Skeletal muscle satellite cell (primary cell): Measurements from ENCODE around the gene RIC8B.

Experiments
- H3K27me3 ChIP-seq: 2 replicates; pipeline ENCODE4 v1.7.0; 2013; ENCODE audit warnings: low read length; ENCODE audit not compliant: control insufficient read depth, insufficient read depth
- H3K36me3 ChIP-seq: 2 replicates; pipeline ENCODE4 v1.7.0; 2013; ENCODE audit warnings: mild to moderate bottlenecking, control low read depth, low read length; ENCODE audit not compliant: insufficient read depth
- H3K4me1 ChIP-seq: 2 replicates; pipeline ENCODE4 v1.7.0; 2013; ENCODE audit warnings: low read length; ENCODE audit not compliant: control insufficient read depth, insufficient read depth
- H3K4me2 ChIP-seq: 2 replicates; pipeline ENCODE4 v1.7.0; 2013; ENCODE audit warnings: mild to moderate bottlenecking, low read length
- H3K4me3 ChIP-seq: 2 replicates; pipeline ENCODE4 v1.7.0; 2013; ENCODE audit warnings: low read length
- H3K9ac ChIP-seq: 2 replicates; pipeline ENCODE4 v1.7.0; 2013; ENCODE audit warnings: mild to moderate bottlenecking, low read depth, low read length, moderate library complexity
- H3K9me3 ChIP-seq: replicated peaks from 2 replicates; pipeline ENCODE4 v1.7.0; 2013; ENCODE audit warnings: mild to moderate bottlenecking, control low read depth, low read length

Gene RIC8B

DNA sequence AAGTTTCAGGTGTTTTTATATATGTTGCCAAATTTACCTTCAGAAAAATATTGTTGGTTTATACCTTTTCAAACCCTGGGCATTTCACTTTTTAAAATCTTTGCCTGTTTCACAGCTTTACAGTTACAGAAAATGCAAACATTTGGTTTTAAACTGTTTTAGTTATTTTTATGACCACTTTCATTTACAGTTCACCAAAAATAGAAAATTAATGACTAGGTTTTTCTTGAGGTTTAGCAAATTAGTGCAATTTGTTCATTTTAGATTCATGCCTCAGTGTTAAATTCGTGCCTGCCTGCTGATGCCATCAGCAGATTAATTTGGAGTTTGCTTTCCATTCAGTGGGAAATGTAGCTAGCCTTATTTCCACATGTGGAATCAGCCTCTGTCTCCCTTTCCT is 45.5 kb downstream of the RIC8B start:
- H3K27me3 ChIP-seq = no peaks in the 10 kb centered on the region
- H3K4me1 ChIP-seq = no peaks in the 10 kb centered on the region
- H3K36me3 ChIP-seq = peaks cover 9% of the 10 kb centered on the region

DNA sequence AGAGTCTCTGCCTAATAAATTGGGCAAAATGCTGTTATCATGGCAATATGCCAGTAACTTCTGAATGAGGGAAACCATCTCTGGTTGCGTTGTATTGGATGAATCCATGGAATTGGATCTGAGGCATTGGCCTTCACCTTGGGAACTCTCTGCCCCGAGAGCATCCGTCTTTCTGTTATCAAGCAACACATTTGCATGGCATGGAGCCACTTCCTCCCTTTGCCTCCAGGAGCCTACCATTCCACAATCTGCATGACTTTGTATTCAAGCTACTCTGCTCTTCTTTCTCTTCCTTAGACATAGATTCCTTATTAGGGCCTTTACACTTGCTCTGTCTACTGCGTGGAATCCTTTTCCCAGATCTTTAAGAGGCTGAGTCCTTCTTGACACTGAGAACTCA is 57.2 kb downstream of the RIC8B start:
- no peak overlapping the region for H3K4me3 ChIP-seq
- no peak overlapping the region for H3K9ac ChIP-seq
- H3K4me1 ChIP-seq = no peaks in the 10 kb centered on the region
- H3K36me3 ChIP-seq = peaks cover 5% of the 10 kb centered on the region
- no peaks in the 10 kb centered on the region for H3K9me3 ChIP-seq
- H3K27me3 ChIP-seq = no peaks in the 10 kb centered on the region
- H3K4me2 ChIP-seq = no peak overlapping the region

More for the DNA sequence above, 45.5 kb downstream of the RIC8B start:
- Histone ChIP-seq H3K9ac (no peak overlapping the region), H3K9me3 (no peaks in the 10 kb centered on the region), H3K4me2 (no peak overlapping the region), H3K4me3 (no peak overlapping the region)

DNA sequence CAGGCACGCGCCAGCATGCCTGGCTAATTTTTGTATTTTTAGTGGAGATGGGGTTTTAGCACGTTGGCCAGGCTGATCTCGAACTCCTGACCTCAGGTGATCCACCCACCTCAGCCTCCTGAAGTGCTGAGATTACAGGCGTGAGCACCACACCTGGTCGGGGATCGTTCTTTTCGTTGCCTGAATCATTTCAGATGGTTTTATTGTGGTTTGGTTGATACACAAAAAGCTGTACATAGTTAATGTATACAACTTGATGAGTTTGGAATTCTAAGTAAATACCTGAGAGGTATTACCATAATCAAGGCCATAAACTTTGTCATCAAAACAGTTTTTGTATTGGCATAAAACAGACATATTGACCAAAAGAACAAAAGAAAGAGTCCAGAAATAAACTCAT is 63.3 kb downstream of the RIC8B start:
- Histone ChIP-seq H3K36me3 (peaks cover 6% of the 10 kb centered on the region), H3K4me1 (peaks cover 16% of the 10 kb centered on the region), H3K9me3 (no peaks in the 10 kb centered on the region), H3K4me2 (no peak overlapping the region), H3K27me3 (no peaks in the 10 kb centered on the region), H3K4me3 (no peak overlapping the region), H3K9ac (no peak overlapping the region)

DNA sequence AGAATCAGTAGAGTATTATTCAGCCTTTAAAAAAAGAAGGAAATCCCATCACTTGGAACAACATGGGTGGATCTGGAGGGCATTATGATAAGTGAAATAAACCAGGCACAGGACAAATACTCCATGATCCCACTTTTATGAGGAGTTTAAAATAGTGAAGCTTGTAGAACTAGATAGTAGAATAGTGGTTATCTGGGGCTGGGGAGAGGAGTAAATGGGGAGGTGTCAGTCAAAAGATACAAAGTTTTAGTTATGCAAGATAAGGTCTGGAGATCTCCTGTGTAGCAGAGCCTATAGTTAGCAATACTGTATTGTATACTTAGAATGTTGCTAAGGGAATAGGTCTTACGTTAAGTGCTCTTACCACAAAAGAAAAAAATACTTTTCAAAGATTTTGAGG is 64.9 kb downstream of the RIC8B start:
- peaks cover 16% of the 10 kb centered on the region for H3K4me1 ChIP-seq
- no peaks in the 10 kb centered on the region for H3K27me3 ChIP-seq
- H3K4me3 ChIP-seq = no peak overlapping the region
- no peaks in the 10 kb centered on the region for H3K9me3 ChIP-seq
- H3K36me3 ChIP-seq = peaks cover 13% of the 10 kb centered on the region
- H3K9ac ChIP-seq = no peak overlapping the region
- no peak overlapping the region for H3K4me2 ChIP-seq

DNA sequence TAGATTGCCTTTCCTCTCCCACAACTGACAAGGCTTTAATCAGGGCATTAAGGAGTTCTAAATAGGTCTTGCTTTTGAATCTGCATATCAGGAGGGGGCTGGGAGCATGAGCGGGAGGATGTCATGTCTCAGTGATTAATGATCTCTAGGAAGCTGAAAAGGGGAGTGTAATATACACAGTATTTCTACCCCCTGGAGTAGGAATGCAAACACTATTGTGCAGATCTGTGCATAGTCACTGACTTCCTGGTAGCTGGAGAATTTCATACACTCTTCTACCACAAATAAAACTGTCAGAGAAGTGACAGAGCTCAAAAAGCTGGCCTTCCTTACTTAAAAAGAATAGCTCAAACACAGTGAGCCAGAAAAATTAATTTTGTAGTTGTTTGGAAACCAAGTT is 65.8 kb downstream of the RIC8B start:
- peaks cover 10% of the 10 kb centered on the region for H3K36me3 ChIP-seq
- no peaks in the 10 kb centered on the region for H3K27me3 ChIP-seq
- H3K4me2 ChIP-seq = no peak overlapping the region
- peak overlapping the region; percentile 41 for H3K9ac ChIP-seq
- H3K4me1 ChIP-seq = peaks cover 16% of the 10 kb centered on the region
- no peak overlapping the region for H3K4me3 ChIP-seq
- H3K9me3 ChIP-seq = no peaks in the 10 kb centered on the region

DNA sequence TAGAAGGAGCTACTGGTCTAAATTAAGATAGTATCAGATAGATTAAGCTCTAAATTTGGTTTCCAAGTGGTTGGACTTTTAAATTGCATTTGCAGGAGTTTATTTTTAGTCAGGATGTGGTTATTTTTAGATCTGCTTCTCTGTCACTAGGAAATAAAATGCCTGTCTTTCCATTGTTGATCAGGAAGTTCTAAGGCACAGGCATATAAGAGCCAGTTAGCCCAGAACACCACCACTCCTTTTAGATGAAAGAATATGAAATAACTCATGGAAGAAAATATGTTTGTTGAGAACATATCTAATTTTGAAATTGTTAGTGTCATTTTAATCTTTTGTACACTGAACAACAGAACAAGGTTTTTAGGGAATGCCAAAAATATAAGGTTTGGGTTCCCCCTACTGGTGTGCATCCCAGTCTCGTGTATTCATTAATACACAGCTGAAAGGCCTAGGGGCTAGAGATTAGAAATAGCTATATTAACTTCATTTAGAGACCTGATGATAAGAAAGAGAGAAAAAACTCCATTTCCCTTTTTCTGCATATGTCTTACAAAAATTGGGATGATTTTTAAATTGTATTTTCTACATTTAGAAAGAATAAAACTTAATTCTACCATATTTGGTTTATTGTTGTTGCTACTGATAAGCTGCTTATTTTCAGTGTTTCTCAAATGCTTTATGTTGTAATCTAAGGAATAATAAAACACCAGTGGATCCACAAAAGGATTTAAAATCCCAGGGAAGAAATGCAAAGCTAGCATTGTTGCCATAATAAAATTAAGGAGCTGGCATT is 67.2 kb downstream of the RIC8B start:
- Histone ChIP-seq H3K36me3 (peaks cover 8% of the 10 kb centered on the region), H3K4me3 (no peak overlapping the region), H3K4me1 (peaks cover 16% of the 10 kb centered on the region), H3K4me2 (no peak overlapping the region), H3K9ac (peak overlapping the region; percentile 50), H3K9me3 (no peaks in the 10 kb centered on the region), H3K27me3 (no peaks in the 10 kb centered on the region)

DNA sequence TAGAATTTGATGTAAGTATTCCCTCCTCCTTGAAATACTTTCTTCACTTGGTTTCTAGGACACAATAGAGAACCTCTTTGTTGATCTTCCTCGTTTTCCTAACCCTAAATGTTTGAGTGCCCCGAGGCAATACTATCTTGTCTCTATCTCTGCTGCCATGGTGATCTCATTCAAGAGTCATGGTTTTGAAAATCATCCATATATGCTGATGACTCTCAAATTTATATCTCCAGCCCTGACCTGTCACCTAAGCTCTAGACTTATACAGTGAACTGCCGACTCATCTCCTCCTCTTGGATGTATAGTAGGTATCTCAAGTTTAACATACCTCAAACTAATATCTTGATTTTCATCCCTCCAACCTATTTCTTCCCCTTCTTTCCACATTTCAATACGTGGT is 71.4 kb downstream of the RIC8B start:
- no peak overlapping the region for H3K4me3 ChIP-seq
- no peak overlapping the region for H3K9ac ChIP-seq
- no peaks in the 10 kb centered on the region for H3K9me3 ChIP-seq
- H3K36me3 ChIP-seq = peaks cover 7% of the 10 kb centered on the region
- H3K4me2 ChIP-seq = no peak overlapping the region
- H3K4me1 ChIP-seq = peaks cover 8% of the 10 kb centered on the region
- H3K27me3 ChIP-seq = no peaks in the 10 kb centered on the region

DNA sequence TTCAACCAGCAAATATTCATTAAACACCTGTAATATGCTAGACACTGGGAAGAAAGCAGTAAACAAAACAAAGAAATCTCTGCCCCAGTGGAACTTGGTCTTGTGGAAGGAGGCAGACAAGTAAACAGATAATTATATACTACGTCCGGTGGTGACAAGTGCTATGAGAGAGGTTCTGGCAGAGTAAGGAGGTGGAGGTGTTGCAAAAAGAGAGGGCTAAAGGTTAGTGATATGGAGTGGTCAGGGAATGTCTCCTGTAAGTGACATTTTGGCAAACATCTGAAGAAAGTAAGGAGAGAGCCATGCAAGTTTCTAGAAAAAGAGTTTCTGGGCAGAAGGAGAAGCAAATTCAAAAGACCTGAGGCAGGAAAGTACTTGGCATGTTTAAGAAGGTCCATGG is 73.4 kb downstream of the RIC8B start:
- no peaks in the 10 kb centered on the region for H3K4me1 ChIP-seq
- no peak overlapping the region for H3K4me3 ChIP-seq
- H3K9me3 ChIP-seq = no peaks in the 10 kb centered on the region
- peaks cover 13% of the 10 kb centered on the region for H3K36me3 ChIP-seq
- H3K9ac ChIP-seq = no peak overlapping the region
- H3K4me2 ChIP-seq = no peak overlapping the region
- no peaks in the 10 kb centered on the region for H3K27me3 ChIP-seq

DNA sequence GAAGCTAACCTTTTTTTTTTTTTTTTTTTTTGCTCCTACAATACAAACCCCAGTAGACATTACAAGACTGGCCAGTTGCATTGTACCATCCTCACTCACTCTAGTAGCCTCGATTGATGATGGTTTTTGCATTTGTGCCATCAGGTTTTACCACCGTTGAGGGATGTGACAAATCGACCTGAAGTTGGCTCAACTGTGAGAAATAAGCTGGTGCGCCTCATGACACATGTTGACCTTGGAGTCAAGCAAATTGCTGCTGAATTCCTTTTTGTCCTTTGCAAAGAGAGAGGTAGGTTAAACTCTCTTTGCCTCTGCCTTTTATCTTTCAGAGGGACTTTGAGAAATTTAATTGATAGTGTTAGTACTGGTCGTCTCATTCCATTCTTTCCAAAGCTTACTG is 76.8 kb downstream of the RIC8B start:
- no peak overlapping the region for H3K9ac ChIP-seq
- no peak overlapping the region for H3K4me3 ChIP-seq
- no peaks in the 10 kb centered on the region for H3K4me1 ChIP-seq
- H3K36me3 ChIP-seq = peaks cover 6% of the 10 kb centered on the region
- no peaks in the 10 kb centered on the region for H3K9me3 ChIP-seq
- H3K4me2 ChIP-seq = no peak overlapping the region
- no peaks in the 10 kb centered on the region for H3K27me3 ChIP-seq

DNA sequence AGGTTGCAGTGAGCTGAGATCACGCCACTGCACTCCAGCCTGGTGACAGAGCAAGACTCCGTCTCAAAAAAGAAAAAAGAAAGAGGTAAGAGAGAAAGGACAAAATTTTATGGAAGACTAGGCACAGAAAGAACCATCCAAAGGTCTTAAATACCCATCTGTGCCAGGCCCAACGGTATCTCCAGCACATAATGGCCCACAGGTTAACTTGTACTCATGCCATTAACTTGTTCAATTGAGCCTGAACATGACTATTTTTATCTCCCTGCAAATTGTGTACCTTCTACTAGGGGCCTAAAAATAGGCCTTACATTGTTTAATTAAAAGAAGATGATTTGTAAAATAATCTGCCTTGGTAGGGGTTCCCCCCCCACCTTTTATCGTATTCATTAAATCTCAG is 80.2 kb downstream of the RIC8B start:
- peaks cover 7% of the 10 kb centered on the region for H3K36me3 ChIP-seq
- H3K9ac ChIP-seq = no peak overlapping the region
- H3K4me2 ChIP-seq = no peak overlapping the region
- H3K27me3 ChIP-seq = no peaks in the 10 kb centered on the region
- H3K9me3 ChIP-seq = no peaks in the 10 kb centered on the region
- no peak overlapping the region for H3K4me3 ChIP-seq
- no peaks in the 10 kb centered on the region for H3K4me1 ChIP-seq

DNA sequence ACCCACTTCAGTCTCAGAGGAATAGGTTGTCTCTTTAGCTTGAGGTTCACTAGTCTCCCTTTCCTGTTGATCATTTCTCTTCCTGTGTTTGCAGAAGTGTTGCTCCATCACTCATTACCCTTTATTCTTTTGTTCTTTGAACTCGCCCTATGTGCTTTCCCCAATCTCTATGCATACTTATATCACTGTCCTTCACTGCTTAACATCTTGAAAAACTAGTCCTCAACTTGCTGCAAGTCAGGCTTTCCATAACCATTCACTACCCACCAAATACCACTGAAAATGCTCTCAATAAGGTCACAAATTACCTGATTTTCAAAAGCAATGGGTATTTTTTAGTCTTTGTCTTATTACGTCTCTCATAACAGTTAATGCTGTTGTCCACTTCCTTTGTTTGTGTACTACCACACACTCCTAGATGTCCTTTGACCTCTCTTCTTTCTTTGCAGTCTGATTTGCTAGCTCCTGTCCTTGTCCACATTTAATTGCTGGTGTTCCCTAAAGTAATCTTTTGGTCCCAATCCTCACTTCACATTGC is 80.8 kb downstream of the RIC8B start:
- no peaks in the 10 kb centered on the region for H3K27me3 ChIP-seq
- no peak overlapping the region for H3K9ac ChIP-seq
- H3K4me1 ChIP-seq = no peaks in the 10 kb centered on the region
- H3K36me3 ChIP-seq = peaks cover 12% of the 10 kb centered on the region
- no peak overlapping the region for H3K4me3 ChIP-seq
- H3K4me2 ChIP-seq = no peak overlapping the region
- H3K9me3 ChIP-seq = no peaks in the 10 kb centered on the region
